Measurements from ENCODE around the gene SP8. TPM values are rescaled to one million over a fixed set of nuclear protein-coding genes. Genes with fewer than 3 reads are reported as not detected.

SP8 gene
- total and polyA plus RNA-seq, 9 of the 15 experiments (the other 6 are each of a cell fraction or from before 2014, with no cell fraction given): 0.04 to 1.2 (median 0.19) TPM

- H2AFZ ChIP-seq (ENCODE audit: low read depth, low read length): no peak overlapping the region
- in situ Hi-C loops (cut with MboI) (loop anchor here (10.0 kb wide), 1 partner anchor 477 kb away; no protein-coding TSS in a partner anchor), intact Hi-C loops (cut with micrococcal nuclease) (loop anchor here (5.0 to 10.0 kb wide), 2 partner anchors 727 to 990 kb away; no protein-coding TSS in a partner anchor)
- H3K4me1 ChIP-seq (replicated peaks in 1 of 2; ENCODE audit: control insufficient read depth in 2 of 2, insufficient read depth in 2 of 2, low read length in 2 of 2): peaks cover 0 to 12% of the 10 kb centered on the region in 2 experiments; a peak in 1 of 5 replicates
- FAIRE-seq (no peak), DNase-seq (ENCODE audit: extremely low read depth in 1 of 4, low spot score in 3 of 4) (no peak), ATAC-seq (peak; percentile 77)
- no TSS peak for BruUV-seq (replicated peaks)
- H3K27ac ChIP-seq (ENCODE audit: extremely low read depth, low read depth, low read length): no peak overlapping the region
- POLR2A ChIA-PET: no interaction called here
- no peak overlapping the region for H3K4me2 ChIP-seq (ENCODE audit: insufficient read depth, low read length)
- no peaks in the 10 kb centered on the region for H4K20me1 ChIP-seq (replicated peaks; ENCODE audit: control insufficient read depth, insufficient read depth, low read length)
- 4% methylated on average over 27 of the region's 30 CpGs for WGBS (ENCODE audit: insufficient coverage, low coverage, missing lambda C conversion rate)
- no peaks in the 10 kb centered on the region for H3K36me3 ChIP-seq (ENCODE audit: control insufficient read depth, insufficient read depth, low read length)
- no peak overlapping the region for H3K9ac ChIP-seq (ENCODE audit: insufficient read depth in 1 of 2, low read depth in 2 of 2, low read length in 2 of 2)
- no peaks in the 10 kb centered on the region for H3K9me1 ChIP-seq (ENCODE audit: control insufficient read depth, insufficient read depth, low read length)
- H3K79me2 ChIP-seq (ENCODE audit: control insufficient read depth, insufficient read depth, low read length): no peaks in the 10 kb centered on the region
- H3K9me3 ChIP-seq (replicated peaks; ENCODE audit: control insufficient read depth, insufficient read depth, low read depth, low read length): no peaks in the 10 kb centered on the region
- no peak overlapping the region for H3K4me3 ChIP-seq
- CTCF ChIA-PET (ENCODE audit: low intra/inter-chr PET ratio): no interaction called here
- peaks cover 21 to 29% of the 10 kb centered on the region in 2 experiments for H3K27me3 ChIP-seq (ENCODE audit: control insufficient read depth in 2 of 2, insufficient read depth in 2 of 2, low read length in 2 of 2)
- TF ChIP-seq KDM2B (CRISPR knock-in tag; IDR thresholded peaks at IDR 0.05) (no peak), HNRNPL (IDR thresholded peaks at IDR 0.05; ENCODE audit: low read depth, low read length) (no peak), RCOR1 (IDR thresholded peaks at IDR 0.05; ENCODE audit: borderline replicate concordance in 1 of 2, low read depth in 2 of 2, low read length in 2 of 2) (no peak), ZNF121 (CRISPR knock-in tag; conservative IDR thresholded peaks at IDR 0.05) (no peak), ZNF224 (CRISPR knock-in tag; IDR thresholded peaks at IDR 0.05) (no peak), ZNF77 (CRISPR knock-in tag; IDR thresholded peaks at IDR 0.05) (no peak), YBX1 (IDR thresholded peaks at IDR 0.05) (no peak), BCOR (IDR thresholded peaks at IDR 0.05) (no peak), TAF15 (IDR thresholded peaks at IDR 0.05; ENCODE audit: low read depth, low read length) (no peak), CEBPZ (IDR thresholded peaks at IDR 0.05; ENCODE audit: borderline replicate concordance, low read depth, low read length) (no peak), PTRF (tag; IDR thresholded peaks at IDR 0.05) (no peak), GTF2A2 (tag; IDR thresholded peaks at IDR 0.05) (no peak)
- TF ChIP-seq, protein P1, sequence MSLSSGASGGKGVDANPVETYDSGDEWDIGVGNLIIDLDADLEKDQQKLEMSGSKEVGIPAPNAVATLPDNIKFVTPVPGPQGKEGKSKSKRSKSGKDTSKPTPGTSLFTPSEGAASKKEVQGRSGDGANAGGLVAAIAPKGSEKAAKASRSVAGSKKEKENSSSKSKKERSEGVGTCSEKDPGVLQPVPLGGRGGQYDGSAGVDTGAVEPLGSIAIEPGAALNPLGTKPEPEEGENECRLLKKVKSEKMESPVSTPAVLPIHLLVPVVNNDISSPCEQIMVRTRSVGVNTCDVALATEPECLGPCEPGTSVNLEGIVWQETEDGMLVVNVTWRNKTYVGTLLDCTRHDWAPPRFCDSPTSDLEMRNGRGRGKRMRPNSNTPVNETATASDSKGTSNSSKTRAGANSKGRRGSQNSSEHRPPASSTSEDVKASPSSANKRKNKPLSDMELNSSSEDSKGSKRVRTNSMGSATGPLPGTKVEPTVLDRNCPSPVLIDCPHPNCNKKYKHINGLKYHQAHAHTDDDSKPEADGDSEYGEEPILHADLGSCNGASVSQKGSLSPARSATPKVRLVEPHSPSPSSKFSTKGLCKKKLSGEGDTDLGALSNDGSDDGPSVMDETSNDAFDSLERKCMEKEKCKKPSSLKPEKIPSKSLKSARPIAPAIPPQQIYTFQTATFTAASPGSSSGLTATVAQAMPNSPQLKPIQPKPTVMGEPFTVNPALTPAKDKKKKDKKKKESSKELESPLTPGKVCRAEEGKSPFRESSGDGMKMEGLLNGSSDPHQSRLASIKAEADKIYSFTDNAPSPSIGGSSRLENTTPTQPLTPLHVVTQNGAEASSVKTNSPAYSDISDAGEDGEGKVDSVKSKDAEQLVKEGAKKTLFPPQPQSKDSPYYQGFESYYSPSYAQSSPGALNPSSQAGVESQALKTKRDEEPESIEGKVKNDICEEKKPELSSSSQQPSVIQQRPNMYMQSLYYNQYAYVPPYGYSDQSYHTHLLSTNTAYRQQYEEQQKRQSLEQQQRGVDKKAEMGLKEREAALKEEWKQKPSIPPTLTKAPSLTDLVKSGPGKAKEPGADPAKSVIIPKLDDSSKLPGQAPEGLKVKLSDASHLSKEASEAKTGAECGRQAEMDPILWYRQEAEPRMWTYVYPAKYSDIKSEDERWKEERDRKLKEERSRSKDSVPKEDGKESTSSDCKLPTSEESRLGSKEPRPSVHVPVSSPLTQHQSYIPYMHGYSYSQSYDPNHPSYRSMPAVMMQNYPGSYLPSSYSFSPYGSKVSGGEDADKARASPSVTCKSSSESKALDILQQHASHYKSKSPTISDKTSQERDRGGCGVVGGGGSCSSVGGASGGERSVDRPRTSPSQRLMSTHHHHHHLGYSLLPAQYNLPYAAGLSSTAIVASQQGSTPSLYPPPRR (CRISPR knock-in tag; IDR thresholded peaks at IDR 0.05; ENCODE audit: borderline replicate concordance): no peak
- TF ChIP-seq, protein P2, sequence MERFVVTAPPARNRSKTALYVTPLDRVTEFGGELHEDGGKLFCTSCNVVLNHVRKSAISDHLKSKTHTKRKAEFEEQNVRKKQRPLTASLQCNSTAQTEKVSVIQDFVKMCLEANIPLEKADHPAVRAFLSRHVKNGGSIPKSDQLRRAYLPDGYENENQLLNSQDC (CRISPR knock-in tag; IDR thresholded peaks at IDR 0.05): no peak
These were observed 9.2 kb downstream of the SP8 start for GRCh38 chr7:20777377-20778062.
